ENCODE measurements around the gene PAM. TPM values are rescaled to one million over a fixed set of nuclear protein-coding genes. Genes with fewer than 3 reads are reported as not detected.

Gene PAM
- total RNA-seq, 4 donors from 2014 or later, result 132 to 224 (median 184) TPM

DNA sequence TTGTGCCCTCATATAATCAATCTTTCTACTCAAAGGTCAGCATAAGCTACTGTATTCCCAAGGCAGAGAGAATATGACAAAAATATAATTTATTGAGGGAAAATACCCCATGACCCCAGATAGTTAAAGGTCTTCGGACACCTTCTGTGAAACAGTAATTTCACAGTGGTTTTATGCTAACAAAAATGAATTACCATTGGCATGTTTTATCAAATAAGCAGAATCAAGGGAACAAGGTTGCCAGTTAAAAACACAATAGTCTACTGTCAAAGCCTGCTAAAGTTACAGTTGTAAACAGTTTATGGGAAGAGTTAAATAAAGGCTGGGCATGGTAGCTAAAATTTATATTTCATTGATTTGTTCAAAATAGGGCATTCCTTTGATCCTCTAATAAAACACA, 210.5 kb downstream of the PAM start:
- Histone ChIP-seq H3K27ac (no peak overlapping the region), H3K36me3 (peaks cover 0 to 6% (median 0%) of the 10 kb centered on the region in 3 donors), H3K9me3 (peaks cover 0 to 4% (median 0%) of the 10 kb centered on the region in 4 donors), H3K4me3 (no peak overlapping the region), H3K4me1 (no peaks in the 10 kb centered on the region), H3K27me3 (no peaks in the 10 kb centered on the region)
- TF ChIP-seq EP300 (IDR thresholded peaks at IDR 0.05) (no peak), POLR2A (IDR thresholded peaks at IDR 0.05) (no peak)
- TF ChIP-seq, protein P1, sequence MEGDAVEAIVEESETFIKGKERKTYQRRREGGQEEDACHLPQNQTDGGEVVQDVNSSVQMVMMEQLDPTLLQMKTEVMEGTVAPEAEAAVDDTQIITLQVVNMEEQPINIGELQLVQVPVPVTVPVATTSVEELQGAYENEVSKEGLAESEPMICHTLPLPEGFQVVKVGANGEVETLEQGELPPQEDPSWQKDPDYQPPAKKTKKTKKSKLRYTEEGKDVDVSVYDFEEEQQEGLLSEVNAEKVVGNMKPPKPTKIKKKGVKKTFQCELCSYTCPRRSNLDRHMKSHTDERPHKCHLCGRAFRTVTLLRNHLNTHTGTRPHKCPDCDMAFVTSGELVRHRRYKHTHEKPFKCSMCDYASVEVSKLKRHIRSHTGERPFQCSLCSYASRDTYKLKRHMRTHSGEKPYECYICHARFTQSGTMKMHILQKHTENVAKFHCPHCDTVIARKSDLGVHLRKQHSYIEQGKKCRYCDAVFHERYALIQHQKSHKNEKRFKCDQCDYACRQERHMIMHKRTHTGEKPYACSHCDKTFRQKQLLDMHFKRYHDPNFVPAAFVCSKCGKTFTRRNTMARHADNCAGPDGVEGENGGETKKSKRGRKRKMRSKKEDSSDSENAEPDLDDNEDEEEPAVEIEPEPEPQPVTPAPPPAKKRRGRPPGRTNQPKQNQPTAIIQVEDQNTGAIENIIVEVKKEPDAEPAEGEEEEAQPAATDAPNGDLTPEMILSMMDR (IDR thresholded peaks at IDR 0.05), result no peak
- no peak for DNase-seq (ENCODE audit: low spot score in 2 of 2)
- 61 to 64% methylated on average over 1 of the region's 1 CpG for WGBS, 2 donors

DNA sequence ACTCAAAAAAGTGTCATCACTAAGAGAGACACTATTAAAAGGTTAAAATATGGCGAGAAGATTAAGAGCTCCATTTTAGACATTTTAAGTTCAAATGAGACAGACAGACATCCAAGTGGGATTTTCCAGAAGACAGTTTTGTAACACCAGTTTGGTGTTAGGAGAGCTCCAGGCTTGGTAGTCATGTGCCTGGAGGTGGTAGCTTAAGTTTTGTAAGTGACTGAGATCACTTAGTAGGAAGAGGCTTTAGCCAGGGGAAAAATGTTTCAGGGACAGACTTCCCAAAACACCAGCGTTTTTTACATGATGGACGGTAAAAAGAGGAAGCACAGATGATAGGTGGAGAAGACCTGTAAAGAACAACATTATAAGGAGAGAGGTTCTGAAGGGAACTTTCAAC, 214.5 kb downstream of the PAM start:
- H3K27me3 ChIP-seq, result no peaks in the 10 kb centered on the region
- H3K36me3 ChIP-seq, result peaks cover 0 to 6% (median 0%) of the 10 kb centered on the region in 3 donors
- H3K9me3 ChIP-seq, result peaks cover 0 to 4% (median 0%) of the 10 kb centered on the region in 4 donors
- WGBS, 2 donors, result 83 to 92% methylated on average over 3 of the region's 3 CpGs
- TF ChIP-seq, protein P1 (IDR thresholded peaks at IDR 0.05), result no peak
- no peak for TF ChIP-seq EP300 (IDR thresholded peaks at IDR 0.05)
- no peak for TF ChIP-seq POLR2A (IDR thresholded peaks at IDR 0.05)
- no peaks in the 10 kb centered on the region for H3K4me1 ChIP-seq
- H3K27ac ChIP-seq, result no peak overlapping the region
- no peak for DNase-seq (ENCODE audit: low spot score in 2 of 2)
- no peak overlapping the region for H3K4me3 ChIP-seq

DNA sequence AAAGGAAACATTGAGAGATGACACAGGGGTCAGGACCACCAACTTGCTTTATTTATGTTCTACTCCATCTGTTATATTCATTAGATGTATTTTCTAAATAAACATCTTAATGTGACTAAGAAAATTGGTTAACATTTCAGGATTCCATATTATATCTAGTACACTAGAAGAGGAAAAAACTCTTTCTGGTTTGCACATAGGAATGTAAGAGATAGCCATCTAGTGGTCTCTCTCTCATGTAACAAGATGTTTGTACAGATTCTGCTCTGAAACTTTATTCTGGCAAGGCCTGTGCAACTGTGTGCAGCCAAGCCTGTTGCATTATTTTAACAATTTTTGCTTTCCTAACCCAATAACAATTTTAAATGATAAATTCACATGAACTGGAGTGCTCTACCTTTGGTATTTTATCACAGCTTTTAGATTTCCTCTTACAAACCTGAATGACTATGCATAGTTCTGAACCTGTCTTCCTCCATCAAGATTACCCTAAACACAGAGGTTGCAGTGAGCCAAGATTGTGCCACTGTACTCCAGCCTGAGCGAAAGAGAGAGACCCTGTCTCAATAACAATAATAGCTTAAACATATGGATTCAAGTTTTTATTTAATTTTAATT, 216.7 kb downstream of the PAM start:
- peak overlapping the region in 1 of 4 donors; percentile 30 for H3K27ac ChIP-seq
- no peaks in the 10 kb centered on the region for H3K27me3 ChIP-seq
- H3K9me3 ChIP-seq, result peaks cover 0 to 4% (median 0%) of the 10 kb centered on the region in 4 donors
- DNase-seq (ENCODE audit: low spot score in 2 of 2), result no peak
- H3K36me3 ChIP-seq, result peaks cover 0 to 6% (median 0%) of the 10 kb centered on the region in 3 donors
- peaks cover 0 to 8% (median 0%) of the 10 kb centered on the region in 4 donors for H3K4me1 ChIP-seq
- no peak for TF ChIP-seq EP300 (IDR thresholded peaks at IDR 0.05)
- TF ChIP-seq POLR2A (IDR thresholded peaks at IDR 0.05), result no peak
- TF ChIP-seq, protein P1 (IDR thresholded peaks at IDR 0.05), result peak; percentile 28 to 63 (median 34)
- no peak overlapping the region for H3K4me3 ChIP-seq
- WGBS, 2 donors, result 62 to 83% methylated on average over 1 of the region's 1 CpG

DNA sequence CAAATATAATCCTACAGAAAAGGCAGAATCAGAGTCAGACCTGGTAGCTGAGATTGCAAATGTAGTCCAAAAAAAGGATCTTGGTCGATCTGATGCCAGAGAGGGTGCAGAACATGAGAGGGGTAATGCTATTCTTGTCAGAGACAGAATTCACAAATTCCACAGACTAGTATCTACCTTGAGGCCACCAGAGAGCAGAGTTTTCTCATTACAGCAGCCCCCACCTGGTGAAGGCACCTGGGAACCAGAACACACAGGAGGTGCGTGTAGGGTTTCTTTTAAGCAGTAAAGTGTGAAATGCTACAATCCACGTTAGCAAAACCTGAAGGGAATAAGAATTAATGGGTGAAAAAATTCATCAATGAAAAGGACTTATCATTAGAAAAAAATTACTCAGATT, 219.1 kb downstream of the PAM start:
- WGBS, 2 donors, result 86 to 87% methylated on average over 3 of the region's 3 CpGs
- no peak for DNase-seq (ENCODE audit: low spot score in 2 of 2)
- no peaks in the 10 kb centered on the region for H3K9me3 ChIP-seq
- peaks cover 0 to under 1% (median 0%) of the 10 kb centered on the region in 3 donors for H3K36me3 ChIP-seq
- no peak overlapping the region for H3K27ac ChIP-seq
- no peak for TF ChIP-seq POLR2A (IDR thresholded peaks at IDR 0.05)
- TF ChIP-seq, protein P1 (IDR thresholded peaks at IDR 0.05), result no peak
- TF ChIP-seq EP300 (IDR thresholded peaks at IDR 0.05), result no peak
- H3K27me3 ChIP-seq, result no peaks in the 10 kb centered on the region
- H3K4me3 ChIP-seq, result no peak overlapping the region
- peaks cover 0 to 8% (median 0%) of the 10 kb centered on the region in 4 donors for H3K4me1 ChIP-seq

DNA sequence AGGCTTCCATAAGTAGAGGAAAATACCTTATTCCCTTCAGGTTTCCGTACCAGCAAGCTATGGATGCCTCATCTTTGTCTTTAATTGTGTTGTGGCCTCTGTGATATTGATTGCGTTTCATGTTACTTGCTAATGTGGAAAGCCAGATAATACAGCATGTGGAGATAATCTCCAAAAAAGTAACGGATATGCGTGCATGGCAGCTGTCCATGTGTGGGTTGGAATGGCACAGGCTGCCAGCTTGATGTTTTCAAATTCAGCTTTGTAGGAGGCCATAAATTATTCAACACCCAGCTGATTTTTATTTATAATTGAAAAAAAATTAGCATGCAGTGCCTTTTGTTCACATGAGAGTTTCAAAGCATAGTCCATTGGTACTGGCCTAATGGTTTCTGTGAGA, 219.9 kb downstream of the PAM start:
- no peaks in the 10 kb centered on the region for H3K36me3 ChIP-seq
- no peak overlapping the region for H3K27ac ChIP-seq
- no peak overlapping the region for H3K4me3 ChIP-seq
- WGBS, 2 donors, result 63 to 70% methylated on average over 4 of the region's 4 CpGs
- DNase-seq (ENCODE audit: low spot score in 2 of 2), result no peak
- no peaks in the 10 kb centered on the region for H3K27me3 ChIP-seq
- H3K4me1 ChIP-seq, result peaks cover 0 to 8% (median 0%) of the 10 kb centered on the region in 4 donors
- H3K9me3 ChIP-seq, result no peaks in the 10 kb centered on the region
- TF ChIP-seq POLR2A (IDR thresholded peaks at IDR 0.05) (no peak), EP300 (IDR thresholded peaks at IDR 0.05) (no peak)
- TF ChIP-seq, protein P1 (IDR thresholded peaks at IDR 0.05), result no peak
